ENCODE results near the gene RAB9A.
"Not testable (repeated sequence)": the region's sequence is repeated elsewhere in the genome, so short reads cannot be mapped to it uniquely, and the experiment has no call there.

RAB9A gene

GRCh38 chrX:13670197-13670596, 18.7 kb upstream of the RAB9A start:
- DNase-seq, result no peak

GRCh38 chrX:13673016-13673415, 15.9 kb upstream of the RAB9A start:
- no peak for DNase-seq

- DNase-seq, result no peak
Measured at GRCh38 chrX:13676885-13677284, 12.0 kb upstream of the RAB9A start.

- DNase-seq, result not testable (repeated sequence)
Measured at GRCh38 chrX:13679700-13680099, 9.2 kb upstream of the RAB9A start.

DNA sequence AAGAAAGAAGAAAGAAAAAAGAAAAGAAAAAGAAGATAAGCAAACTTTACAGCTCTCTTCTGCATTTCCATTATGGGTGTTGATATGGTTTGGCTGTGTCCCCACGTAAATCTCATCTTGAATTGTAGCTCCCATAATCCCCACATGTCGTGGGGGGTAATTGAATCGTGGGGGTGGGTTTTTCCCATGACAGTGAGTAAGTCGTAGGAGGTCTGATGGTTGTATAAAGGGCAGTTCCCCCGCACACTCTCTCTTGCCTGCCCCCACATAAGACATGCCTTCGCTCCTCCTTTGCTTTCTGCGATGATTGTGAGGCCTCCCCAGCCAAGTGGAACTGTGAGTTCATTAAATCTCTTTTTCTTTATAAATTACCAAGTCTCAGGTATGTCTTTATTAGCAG, 7.3 kb upstream of the RAB9A start:
- no peak for DNase-seq

GRCh38 chrX:13684361-13684760, 4.6 kb upstream of the RAB9A start:
- DNase-seq, result no peak

GRCh38 chrX:13685126-13685763, 3.7 kb upstream of the RAB9A start:
- DNase-seq, result no peak

DNA sequence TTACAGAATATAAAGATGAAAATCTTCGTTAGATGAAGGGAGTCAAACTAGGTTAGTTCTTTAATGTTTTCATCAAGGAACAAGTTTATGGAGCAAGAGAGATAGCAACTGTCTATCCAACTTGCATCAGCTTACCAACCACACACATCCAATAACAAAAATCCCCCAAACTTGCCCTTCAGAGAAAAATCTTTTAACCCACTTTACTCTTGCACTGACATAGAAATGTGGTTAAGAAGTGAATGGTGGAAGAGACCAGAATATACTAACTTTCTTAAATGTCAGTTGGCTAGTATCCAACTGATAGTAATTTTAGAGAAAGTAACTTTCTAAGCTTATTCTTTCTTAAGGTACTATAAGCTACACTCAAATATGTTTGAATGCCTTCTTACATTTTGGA, 1.7 kb upstream of the RAB9A start:
- DNase-seq, result no peak

GRCh38 chrX:13688384-13688957, 457 bp upstream of the RAB9A start:
- DNase-seq, result no peak

DNA sequence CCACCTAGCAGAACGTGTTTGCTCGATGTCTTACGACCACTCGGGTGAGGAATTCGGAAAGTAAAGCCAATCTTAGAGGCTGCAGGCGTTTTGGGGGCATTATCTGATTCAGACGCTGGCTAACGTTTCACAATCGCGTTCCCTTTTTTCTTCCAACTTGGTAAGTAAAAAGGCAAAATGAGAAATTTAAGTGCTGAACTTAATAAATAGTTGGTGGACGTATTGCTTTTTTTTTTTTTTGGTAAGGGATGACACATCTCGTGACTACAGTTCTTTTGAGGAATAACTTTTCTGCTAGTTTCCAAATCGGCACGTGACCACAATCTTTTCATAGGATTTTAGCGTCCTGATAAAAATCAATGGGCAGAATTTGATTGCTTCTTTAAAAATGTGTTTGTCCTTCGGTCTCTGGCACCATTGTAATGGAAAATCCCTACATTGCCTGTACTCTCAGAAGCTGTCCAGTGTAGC, 848 bp downstream of the RAB9A start:
- no peak for DNase-seq

DNA sequence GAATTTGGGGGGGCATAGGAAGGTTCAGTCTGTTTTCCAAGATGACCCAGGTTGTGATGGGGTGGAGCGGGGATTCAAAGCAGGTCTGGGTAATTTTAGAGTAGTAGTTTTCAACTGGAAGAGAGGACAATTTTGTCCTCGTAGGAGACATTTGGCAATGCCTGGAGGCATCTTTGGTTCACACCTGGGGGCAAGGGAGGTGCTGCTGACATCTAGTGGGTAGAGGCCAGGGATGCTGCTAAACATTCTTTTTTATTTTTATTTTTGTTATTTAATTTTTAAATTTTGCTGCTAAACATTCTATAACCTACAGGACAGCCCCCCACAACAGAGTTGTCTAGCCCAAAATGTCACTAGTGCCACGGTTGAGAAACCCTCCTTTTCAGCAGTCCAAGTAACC, 1.9 kb downstream of the RAB9A start:
- DNase-seq, result no peak

- DNase-seq, result no peak
Measured at GRCh38 chrX:13691841-13692371, 3.0 kb downstream of the RAB9A start.

DNA sequence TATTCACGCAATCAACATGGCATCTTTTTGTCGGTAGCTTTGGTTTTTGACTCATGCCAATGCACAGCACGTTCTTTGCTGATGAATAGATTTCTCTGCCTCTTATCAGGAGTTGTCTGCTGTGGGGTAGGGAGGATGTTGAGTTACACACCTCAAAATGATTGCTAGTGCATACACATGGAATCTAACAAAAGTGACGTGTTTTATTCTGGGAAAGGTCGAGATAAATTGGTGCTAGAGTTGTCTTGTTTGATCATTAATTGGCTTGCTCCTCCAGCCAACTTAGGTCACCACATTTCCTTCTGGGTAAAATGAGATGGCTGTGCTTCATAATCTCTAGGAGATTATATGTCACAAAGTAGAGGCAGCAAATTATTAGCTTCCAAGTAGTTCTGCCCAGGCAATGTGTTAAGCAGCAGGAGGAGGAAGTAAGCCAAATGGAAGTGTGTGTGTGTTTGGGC, 3.9 kb downstream of the RAB9A start:
- no peak for DNase-seq

- DNase-seq, result no peak
Measured at GRCh38 chrX:13693341-13693961, 4.5 kb downstream of the RAB9A start.

- DNase-seq, result no peak
Measured at GRCh38 chrX:13694359-13694758, 5.4 kb downstream of the RAB9A start.

GRCh38 chrX:13694983-13695382, 6.1 kb downstream of the RAB9A start:
- DNase-seq, result no peak

- no peak for DNase-seq
Measured at GRCh38 chrX:13695601-13696115, 6.7 kb downstream of the RAB9A start.

DNA sequence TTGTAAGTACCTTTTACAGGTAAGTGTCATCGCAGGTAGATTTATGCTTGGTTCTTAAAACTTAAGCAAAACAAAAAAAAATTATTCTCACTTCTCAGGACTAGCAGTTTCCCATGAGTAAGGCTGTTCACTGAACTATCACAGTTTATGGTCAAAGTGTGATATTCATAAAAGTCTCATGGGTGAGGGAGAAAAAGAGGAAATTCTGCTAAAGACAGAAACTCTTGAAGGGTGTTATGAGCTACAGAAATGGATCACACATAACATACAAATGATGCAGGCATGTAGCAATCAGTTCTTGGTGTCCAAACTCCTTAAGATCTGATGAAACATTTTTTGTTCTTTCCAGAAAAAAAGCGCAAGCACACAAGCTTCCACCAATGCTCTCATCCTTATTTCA, 8.5 kb downstream of the RAB9A start:
- DNase-seq, result no peak

GRCh38 chrX:13697976-13698375, 9.0 kb downstream of the RAB9A start:
- DNase-seq, result no peak

- DNase-seq, result no peak
Measured at GRCh38 chrX:13698432-13698831, 9.5 kb downstream of the RAB9A start.

- DNase-seq, result no peak
Measured at GRCh38 chrX:13699183-13699826, 10.4 kb downstream of the RAB9A start.

DNA sequence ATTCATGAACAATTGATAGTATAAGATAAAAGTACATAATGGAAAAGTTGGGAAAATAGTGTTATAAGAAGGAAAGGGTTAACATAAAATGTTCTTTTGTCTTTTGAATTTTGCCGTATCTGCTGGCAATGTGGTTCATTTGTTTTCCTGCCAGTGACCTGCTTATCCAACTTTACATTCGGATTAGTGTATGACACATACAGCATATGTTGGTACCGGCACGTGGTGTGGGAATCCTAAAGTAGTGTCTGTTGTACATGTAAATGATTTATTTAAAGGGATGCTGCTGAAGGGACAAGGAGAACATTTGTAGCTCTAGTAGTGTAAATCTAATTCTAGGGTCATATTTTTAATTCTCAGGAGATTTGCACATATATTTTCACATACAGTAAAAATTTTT, 11.5 kb downstream of the RAB9A start:
- DNase-seq, result no peak

GRCh38 chrX:13702111-13702789, 13.3 kb downstream of the RAB9A start:
- DNase-seq, result no peak

Data from activated CD4-positive, alpha-beta T cell treated with anti-CD3 and anti-CD28 coated beads for 1 hour (primary cell).